Gastroesophageal sphincter (tissue), 4 donors: Measurements from ENCODE around the gene ARMH1. TPM values are rescaled to one million over a fixed set of nuclear protein-coding genes. Genes with fewer than 3 reads are reported as not detected.

Experiments used
- ATAC-seq: fragments of 150-250 bp; one replicate; pipeline ENCODE4 v1.9.1; 2016; ENCODE audit warnings: mild to moderate bottlenecking, moderate library complexity
- H3K27ac ChIP-seq, 4 donors: fragments of 200-600 bp; sonication (generic) in 3 of 4; 1 replicate in 3 of 4; 2 replicates in 1 of 4; pipeline ENCODE4 v1.5.1; 2016 to 2019
- H3K27me3 ChIP-seq: fragments of 200-600 bp; sonication (generic); one replicate; pipeline ENCODE4 v1.5.1; 2019
- H3K36me3 ChIP-seq, 2 donors: fragments of 200-600 bp; sonication (generic); one replicate each; pipeline ENCODE4 v1.5.1; 2019; ENCODE audit warnings: control low read depth in 1 of 2
- H3K4me1 ChIP-seq, 3 donors: fragments of 200-600 bp; sonication (generic); 1 replicate in 2 of 3; 2 replicates in 1 of 3; pipeline ENCODE4 v1.5.1; 2016 to 2019; ENCODE audit warnings: control low read depth in 2 of 3
- H3K4me3 ChIP-seq, 2 donors: fragments of 200-600 bp; sonication (generic); one replicate each; pipeline ENCODE4 v1.5.1; 2019; ENCODE audit warnings: mild to moderate bottlenecking in 1 of 2, moderate library complexity in 1 of 2
- H3K9me3 ChIP-seq, 3 donors: fragments of 200-600 bp; sonication (generic); one replicate each; pipeline ENCODE4 v1.5.1; 2017 to 2019; ENCODE audit warnings: control low read depth in 2 of 3
- EP300 ChIP-seq: sonication (generic); formaldehyde crosslinking; IDR thresholded peaks from one replicate; pipeline ENCODE4 v1.6.1; 2017; ENCODE audit warnings: antibody characterized with exemption, mild to moderate bottlenecking
- POLR2A ChIP-seq, 2 donors: fragments of 450-650 bp; IDR thresholded peaks; one replicate each; pipeline ENCODE4 v1.6.1; 2017; ENCODE audit warnings: antibody characterized with exemption in 2 of 2, mild to moderate bottlenecking in 2 of 2, moderate library complexity in 1 of 2
- POLR2AphosphoS5 ChIP-seq: sonication (generic); formaldehyde crosslinking; IDR thresholded peaks from one replicate; pipeline ENCODE4 v1.6.1; 2017; ENCODE audit warnings: antibody characterized with exemption
- WGBS, 2 donors: methylation state at CpG; one replicate each; pipeline ENCODE4 v1.1.5; 2018; ENCODE audit warnings: low coverage in 1 of 2; 5-methylcytosine and 5-hydroxymethylcytosine counted together
- total RNA-seq, 4 donors: library from RNA; depleted of rRNA; stranded (reverse); fragments of >200 nt; gene quantifications; one replicate each; pipeline ENCODE4 v1.1.0, GENCODE V29; 2016
- TF ChIP-seq, protein P1 (sequence below), 4 experiments: fragments of 200-600 bp in 2 of 4; fragments of 450-650 bp in 2 of 4; sonication (generic) in 1 of 4; IDR thresholded peaks; one replicate each; pipeline ENCODE4 v1.5.1; 2017 to 2019; ENCODE audit warnings: antibody characterized with exemption in 4 of 4, mild to moderate bottlenecking in 2 of 4, moderate library complexity in 2 of 4

Gene ARMH1
- total RNA-seq, 4 donors from 2014 or later = 0.66 to 3.0 (median 1.3) TPM

DNA sequence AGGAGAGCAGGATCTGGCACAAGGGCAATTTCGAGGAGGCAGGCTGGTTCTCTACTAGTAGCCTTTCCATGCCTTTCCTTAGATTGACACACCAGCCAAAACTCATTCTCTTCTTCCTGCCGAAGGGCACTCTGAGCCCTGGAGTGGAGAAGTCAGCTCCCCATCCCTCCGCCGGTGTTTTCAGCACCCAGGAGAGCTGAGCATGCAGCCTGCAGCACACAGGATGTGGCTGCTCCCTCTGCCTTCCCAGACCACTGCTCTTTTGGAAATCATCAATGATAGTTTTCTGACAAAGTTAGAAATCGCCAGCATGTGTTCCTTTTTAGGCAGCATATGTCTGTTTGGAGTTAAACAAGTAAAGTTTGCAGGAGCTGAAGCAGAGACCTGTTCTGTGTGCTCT lies 44.8 kb downstream of the ARMH1 start:
- H3K27ac ChIP-seq = no peak overlapping the region
- H3K27me3 ChIP-seq = peaks cover 2% of the 10 kb centered on the region
- no peaks in the 10 kb centered on the region for H3K36me3 ChIP-seq
- H3K4me1 ChIP-seq = peaks cover 0 to 20% (median 0%) of the 10 kb centered on the region in 3 donors
- no peak for ATAC-seq
- TF ChIP-seq POLR2AphosphoS5 = no peak
- TF ChIP-seq, protein P1, sequence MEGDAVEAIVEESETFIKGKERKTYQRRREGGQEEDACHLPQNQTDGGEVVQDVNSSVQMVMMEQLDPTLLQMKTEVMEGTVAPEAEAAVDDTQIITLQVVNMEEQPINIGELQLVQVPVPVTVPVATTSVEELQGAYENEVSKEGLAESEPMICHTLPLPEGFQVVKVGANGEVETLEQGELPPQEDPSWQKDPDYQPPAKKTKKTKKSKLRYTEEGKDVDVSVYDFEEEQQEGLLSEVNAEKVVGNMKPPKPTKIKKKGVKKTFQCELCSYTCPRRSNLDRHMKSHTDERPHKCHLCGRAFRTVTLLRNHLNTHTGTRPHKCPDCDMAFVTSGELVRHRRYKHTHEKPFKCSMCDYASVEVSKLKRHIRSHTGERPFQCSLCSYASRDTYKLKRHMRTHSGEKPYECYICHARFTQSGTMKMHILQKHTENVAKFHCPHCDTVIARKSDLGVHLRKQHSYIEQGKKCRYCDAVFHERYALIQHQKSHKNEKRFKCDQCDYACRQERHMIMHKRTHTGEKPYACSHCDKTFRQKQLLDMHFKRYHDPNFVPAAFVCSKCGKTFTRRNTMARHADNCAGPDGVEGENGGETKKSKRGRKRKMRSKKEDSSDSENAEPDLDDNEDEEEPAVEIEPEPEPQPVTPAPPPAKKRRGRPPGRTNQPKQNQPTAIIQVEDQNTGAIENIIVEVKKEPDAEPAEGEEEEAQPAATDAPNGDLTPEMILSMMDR (IDR thresholded peaks at IDR 0.05) = no peak
- TF ChIP-seq EP300 = no peak
- TF ChIP-seq POLR2A (IDR thresholded peaks at IDR 0.05) = no peak
- no peak overlapping the region for H3K4me3 ChIP-seq
- H3K9me3 ChIP-seq = no peaks in the 10 kb centered on the region
- WGBS, 2 donors = 40 to 53% methylated on average over 1 to 3 of the region's 5 CpGs

DNA sequence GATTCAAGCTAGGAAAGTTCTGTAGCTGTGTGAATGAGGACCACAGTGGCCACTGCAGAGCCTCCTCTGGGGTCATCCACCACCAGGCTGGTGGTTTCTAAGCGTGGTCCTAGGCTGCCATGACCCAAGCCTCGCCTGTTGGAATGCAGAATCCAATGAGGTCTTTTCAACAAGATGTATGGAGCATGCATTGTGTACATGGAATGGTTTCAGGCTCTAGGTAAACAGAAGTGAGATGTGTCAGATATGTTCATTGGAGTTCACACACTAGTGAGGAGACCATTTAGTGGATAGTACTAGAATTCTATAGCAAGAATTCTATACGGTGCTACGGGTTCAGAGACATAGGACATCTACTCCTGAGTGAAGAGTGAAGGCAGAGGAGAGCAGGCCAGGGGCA lies 45.8 kb downstream of the ARMH1 start:
- TF ChIP-seq POLR2AphosphoS5 (no peak), POLR2A (IDR thresholded peaks at IDR 0.05) (no peak), EP300 (no peak)
- 73 to 81% methylated on average over 2 to 4 of the region's 4 CpGs for WGBS, 2 donors
- H3K27ac ChIP-seq = no peak overlapping the region

DNA sequence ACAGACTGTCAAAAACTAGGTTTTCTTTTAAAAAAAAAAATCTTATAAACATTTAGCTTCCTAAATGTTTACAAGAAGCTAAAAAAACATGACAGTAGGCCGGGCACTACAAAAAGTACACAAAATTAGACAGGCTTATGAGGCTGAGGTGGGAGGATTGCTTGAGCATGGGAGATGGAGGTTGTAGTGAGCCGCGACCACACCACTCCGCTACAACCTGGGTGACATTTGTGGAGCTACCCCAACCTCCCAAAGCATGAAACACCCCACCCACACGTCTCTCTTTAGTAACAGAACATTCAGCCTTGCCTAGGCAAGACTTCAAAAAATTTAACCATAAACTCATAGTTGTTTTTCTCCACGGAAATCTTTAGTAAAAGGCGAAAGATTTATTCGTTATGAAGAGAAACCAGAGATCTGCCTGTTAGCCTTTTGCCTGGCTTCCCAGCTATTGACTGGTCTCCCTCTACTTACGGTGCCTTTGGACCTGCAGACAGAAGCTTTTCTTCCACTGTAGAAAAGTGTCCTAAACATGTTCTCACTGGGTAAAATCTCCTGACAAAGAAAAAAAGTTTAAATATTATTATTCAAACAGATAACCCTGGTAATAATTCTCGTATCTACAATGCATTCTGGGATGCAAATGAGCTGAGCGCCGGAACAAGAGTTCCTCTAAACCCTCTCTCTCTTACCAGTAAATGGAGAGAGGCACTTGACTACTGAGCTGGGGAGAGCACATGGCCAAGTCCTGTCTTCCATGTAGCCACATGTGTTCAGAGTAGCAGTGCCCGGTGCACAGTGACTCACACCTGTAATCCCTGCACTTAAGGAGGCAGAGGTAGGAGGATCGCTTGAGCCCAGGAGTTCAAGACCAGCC lies 47.2 kb downstream of the ARMH1 start:
- no peak overlapping the region for H3K4me3 ChIP-seq
- H3K27me3 ChIP-seq = peaks cover 21% of the 10 kb centered on the region
- TF ChIP-seq POLR2AphosphoS5 (peak; percentile 55), POLR2A (IDR thresholded peaks at IDR 0.05) (peak; percentile 71 to 96), EP300 (no peak)
- TF ChIP-seq, protein P1 (IDR thresholded peaks at IDR 0.05) = no peak
- peak; percentile 73 for ATAC-seq
- WGBS, 2 donors = 32 to 45% methylated on average over 14 of the region's 14 CpGs
- peaks cover 0 to 12% (median 0%) of the 10 kb centered on the region in 3 donors for H3K4me1 ChIP-seq
- H3K36me3 ChIP-seq = no peaks in the 10 kb centered on the region
- H3K27ac ChIP-seq = no peak overlapping the region
- no peaks in the 10 kb centered on the region for H3K9me3 ChIP-seq

More for the DNA sequence above, 45.8 kb downstream of the ARMH1 start:
- Histone ChIP-seq H3K9me3 (no peaks in the 10 kb centered on the region), H3K4me3 (no peak overlapping the region), H3K4me1 (peaks cover 0 to 12% (median 0%) of the 10 kb centered on the region in 3 donors), H3K27me3 (peaks cover 12% of the 10 kb centered on the region), H3K36me3 (no peaks in the 10 kb centered on the region)
- ATAC-seq = no peak

DNA sequence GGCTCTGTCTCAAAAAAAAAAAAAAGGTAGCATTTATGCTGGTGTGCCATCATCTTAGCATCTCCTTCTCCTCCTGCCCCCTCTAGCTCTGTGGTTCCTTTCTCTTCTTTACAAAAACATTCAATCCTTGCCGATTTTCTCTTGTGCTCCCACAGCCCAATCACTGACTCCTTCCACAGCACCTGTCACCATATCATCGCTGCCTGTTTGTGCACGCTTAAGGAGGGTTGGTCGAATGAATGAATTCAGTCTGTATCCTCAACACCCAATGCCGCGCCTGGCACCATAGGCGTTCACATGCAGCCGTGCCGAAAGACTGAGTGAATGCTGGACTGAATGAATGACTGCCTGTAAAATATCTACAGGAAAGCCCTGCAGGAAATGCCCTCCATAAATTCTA lies 48.5 kb downstream of the ARMH1 start:
- ATAC-seq = no peak
- 79 to 87% methylated on average over 4 to 9 of the region's 9 CpGs for WGBS, 2 donors
- H3K4me1 ChIP-seq = peaks cover 0 to 2% (median 0%) of the 10 kb centered on the region in 3 donors
- no peak overlapping the region for H3K4me3 ChIP-seq
- TF ChIP-seq POLR2AphosphoS5 (no peak), EP300 (no peak), POLR2A (IDR thresholded peaks at IDR 0.05) (no peak)
- TF ChIP-seq, protein P1 (IDR thresholded peaks at IDR 0.05) = no peak
- no peak overlapping the region for H3K27ac ChIP-seq
- H3K36me3 ChIP-seq = no peaks in the 10 kb centered on the region
- peaks cover 21% of the 10 kb centered on the region for H3K27me3 ChIP-seq
- no peaks in the 10 kb centered on the region for H3K9me3 ChIP-seq

DNA sequence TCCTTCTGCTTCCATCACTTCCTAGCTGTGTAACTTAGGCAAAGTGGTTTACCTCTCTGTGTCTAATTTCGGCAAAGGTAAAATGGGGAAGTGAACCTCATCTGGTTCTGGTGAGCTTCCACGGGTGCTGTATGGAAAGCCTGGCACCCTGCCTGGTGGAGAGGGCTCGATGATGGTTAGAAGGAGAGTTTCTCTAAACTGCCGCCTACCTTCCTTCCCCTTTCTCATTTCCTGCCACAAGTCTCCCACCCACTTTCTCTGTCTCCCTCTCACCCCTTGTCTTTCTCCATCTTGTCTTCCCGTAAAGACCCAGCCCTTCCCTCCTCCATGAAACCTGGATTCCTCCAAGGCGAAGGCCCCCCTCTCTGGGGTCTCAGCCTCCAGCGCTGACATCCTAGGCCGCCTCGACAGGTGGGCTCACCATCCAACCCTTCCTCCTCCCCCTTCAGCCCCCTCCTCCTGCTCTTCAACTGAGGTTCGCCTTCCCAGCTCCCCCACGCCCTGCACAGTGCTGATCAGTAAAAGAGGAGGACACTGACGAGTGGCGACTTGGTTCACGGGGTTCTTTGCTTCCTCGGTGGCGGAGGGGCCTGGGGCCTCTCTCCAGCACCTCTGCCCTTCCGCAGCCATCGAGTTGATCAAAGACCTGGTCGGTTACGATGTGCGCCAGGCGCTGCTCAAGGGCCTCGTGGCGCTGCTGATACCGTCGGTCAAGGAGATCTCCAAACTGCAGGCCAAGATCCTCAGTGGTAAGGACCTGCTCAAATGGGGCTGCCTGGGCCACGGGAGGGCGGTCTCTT lies 49.2 kb downstream of the ARMH1 start:
- no peak overlapping the region for H3K27ac ChIP-seq
- no peak overlapping the region for H3K4me3 ChIP-seq
- no peak for ATAC-seq
- no peaks in the 10 kb centered on the region for H3K9me3 ChIP-seq
- TF ChIP-seq POLR2A (IDR thresholded peaks at IDR 0.05) (no peak), EP300 (no peak), POLR2AphosphoS5 (no peak)
- TF ChIP-seq, protein P1 (IDR thresholded peaks at IDR 0.05) = no peak
- 74 to 100% methylated on average over 3 to 12 of the region's 28 CpGs for WGBS, 2 donors
- H3K27me3 ChIP-seq = peaks cover 21% of the 10 kb centered on the region
- no peaks in the 10 kb centered on the region for H3K36me3 ChIP-seq
- no peaks in the 10 kb centered on the region for H3K4me1 ChIP-seq
